HepG2 (cell line): ENCODE data around the gene KDM4F. TPM values are rescaled to one million over a fixed set of nuclear protein-coding genes. Genes with fewer than 3 reads are reported as not detected.
A peak's percentile ranks its signal among the peaks of the same experiment; 100 is the strongest.

Experiments used
- DMAP1 ChIP-seq: IDR thresholded peaks from 2 replicates; pipeline ENCODE4 v1.6.1; 2016
- FLYWCH1 ChIP-seq: sonication (generic); formaldehyde crosslinking; IDR thresholded peaks from 2 replicates; pipeline ENCODE4 v1.8.1; 2023; ENCODE audit warnings: mild to moderate bottlenecking, missing genetic modification reagents
- LCORL ChIP-seq, 2 experiments: fragments of 450-650 bp in 1 of 2; sonication (generic) in 1 of 2; formaldehyde crosslinking in 1 of 2; IDR thresholded peaks; 2 replicates each; pipeline versions ENCODE4 v1.5.0 to v1.6.1; 2017 to 2020; ENCODE audit warnings: antibody characterized with exemption in 1 of 2, missing genetic modification reagents in 1 of 2
- MYPOP ChIP-seq: sonication (generic); formaldehyde crosslinking; IDR thresholded peaks from 2 replicates; pipeline ENCODE4 v1.8.1; 2023; ENCODE audit warnings: mild to moderate bottlenecking, moderate library complexity, missing genetic modification reagents
- NRL ChIP-seq: sonication (generic); formaldehyde crosslinking; IDR thresholded peaks from 2 replicates; pipeline ENCODE4 v1.5.0; 2020; ENCODE audit warnings: missing genetic modification reagents, mild to moderate bottlenecking, moderate library complexity, borderline replicate concordance
- POGK ChIP-seq: sonication (generic); formaldehyde crosslinking; conservative IDR thresholded peaks from 2 replicates; pipeline ENCODE4 v1.8.0; 2022; ENCODE audit warnings: mild to moderate bottlenecking, moderate library complexity, missing genetic modification reagents
- PRMT3 ChIP-seq: sonication (generic); formaldehyde crosslinking; IDR thresholded peaks from 2 replicates; pipeline ENCODE4 v1.8.1; 2022; ENCODE audit warnings: low read depth, mild to moderate bottlenecking, moderate library complexity, missing genetic modification reagents, borderline replicate concordance
- SNAPC5 ChIP-seq: sonication (generic); formaldehyde crosslinking; IDR thresholded peaks from 2 replicates; pipeline ENCODE4 v1.8.1; 2023; ENCODE audit warnings: mild to moderate bottlenecking, missing genetic modification reagents, borderline replicate concordance
- SP4 ChIP-seq: sonication (generic); formaldehyde crosslinking; IDR thresholded peaks from 2 replicates; pipeline ENCODE4 v1.8.1; 2023; ENCODE audit warnings: mild to moderate bottlenecking, missing genetic modification reagents
- SUZ12 ChIP-seq: fragments of 150-350 bp; IDR thresholded peaks from 2 replicates; pipeline ENCODE4 v1.6.1; 2014; ENCODE audit warnings: low read depth, low read length
- TAF1 ChIP-seq: sonication (generic); formaldehyde crosslinking; IDR thresholded peaks from 2 replicates; pipeline ENCODE4 v1.4.0; 2020; ENCODE audit warnings: missing genetic modification reagents
- TMF1 ChIP-seq: sonication (generic); formaldehyde crosslinking; IDR thresholded peaks from 2 replicates; pipeline ENCODE4 v1.8.1; 2022; ENCODE audit warnings: low read depth, missing genetic modification reagents
- ZBTB43 ChIP-seq: sonication (generic); formaldehyde crosslinking; conservative IDR thresholded peaks from 2 replicates; pipeline ENCODE4 v1.4.0; 2020; ENCODE audit warnings: missing genetic modification reagents
- ZBTB46 ChIP-seq: sonication (generic); formaldehyde crosslinking; IDR thresholded peaks from 2 replicates; pipeline ENCODE4 v1.4.0; 2020; ENCODE audit warnings: mild to moderate bottlenecking, missing genetic modification reagents, borderline replicate concordance
- ZBTB8A ChIP-seq: sonication (generic); formaldehyde crosslinking; IDR thresholded peaks from 2 replicates; pipeline ENCODE4 v1.4.0; 2020; ENCODE audit warnings: mild to moderate bottlenecking, low read depth, missing genetic modification reagents, borderline replicate concordance
- ZNF138 ChIP-seq: sonication (generic); formaldehyde crosslinking; IDR thresholded peaks from 2 replicates; pipeline ENCODE4 v1.5.0; 2020; ENCODE audit warnings: mild to moderate bottlenecking, low read depth, missing genetic modification reagents
- ZNF563 ChIP-seq: sonication (generic); formaldehyde crosslinking; IDR thresholded peaks from 2 replicates; pipeline ENCODE4 v1.8.0; 2022; ENCODE audit warnings: mild to moderate bottlenecking, moderate library complexity, missing genetic modification reagents
- ZNF83 ChIP-seq: sonication (generic); formaldehyde crosslinking; IDR thresholded peaks from 2 replicates; pipeline ENCODE4 v1.4.0; 2020; ENCODE audit warnings: missing genetic modification reagents, mild to moderate bottlenecking, borderline replicate concordance
- polyA plus RNA-seq, 8 experiments: library from polyadenylated mRNA; depleted of rRNA in 3 of 8; stranded (reverse) in 7 of 8; unstranded in 1 of 8; fragments of >200 nt; fragmentation: Illumina TruSeq in 4 of 8; extraction: Trizol in 4 of 8; gene quantifications; 2 replicates each; pipeline versions ENCODE4 v1.2.1 to v1.2.3, GENCODE V29; 2011 to 2016; ENCODE audit warnings: low read depth in 4 of 8, missing spikeins in 1 of 8, mixed read lengths in 1 of 8; ENCODE audit not compliant: insufficient read depth in 1 of 8
- total RNA-seq, 5 experiments: library from RNA; depleted of rRNA; stranded (reverse); fragments of >200 nt; fragmentation: Illumina TruSeq; extraction: Trizol; gene quantifications; 2 replicates each; pipeline ENCODE4 v1.2.3, GENCODE V29; 2016; ENCODE audit warnings: low read depth in 1 of 5
- TF ChIP-seq, protein P1 (sequence below): sonication (generic); formaldehyde crosslinking; IDR thresholded peaks from 2 replicates; pipeline ENCODE4 v1.4.0; 2020; ENCODE audit warnings: mild to moderate bottlenecking, missing genetic modification reagents

The KDM4F gene
- total and polyA plus RNA-seq, 2 of the 13 experiments (the other 11 are each of a cell fraction or from before 2014, with no cell fraction given): not detected

- TF ChIP-seq NRL (CRISPR knock-in tag) (peak; percentile 65; the same call in 1 of the 2 replicates), TMF1 (CRISPR knock-in tag) (0 out of 2 replicates have a peak, but pooled peaks have one; percentile 37), TAF1 (CRISPR knock-in tag) (peak; percentile 61; the same call in 1 of the 2 replicates), ZBTB46 (CRISPR knock-in tag) (no peak), SNAPC5 (CRISPR knock-in tag) (no peak), ZNF138 (no peak), ZBTB43 (CRISPR knock-in tag) (no peak), MYPOP (CRISPR knock-in tag) (peak; percentile 82), LCORL (IDR thresholded peaks at IDR 0.05) (no peak), LCORL (CRISPR knock-in tag; IDR thresholded peaks at IDR 0.05) (peak; percentile 30; the same call in 1 of the 2 replicates), SUZ12 (no peak), DMAP1 (CRISPR knock-in tag) (no peak), ZNF563 (CRISPR knock-in tag) (0 out of 2 replicates have a peak, but pooled peaks have one; percentile 49), FLYWCH1 (no peak), SP4 (CRISPR knock-in tag) (peak; percentile 63; the same call in 1 of the 2 replicates), POGK (CRISPR knock-in tag) (0 out of 2 replicates have a peak, but pooled peaks have one; percentile 48), ZNF83 (CRISPR knock-in tag) (0 out of 2 replicates have a peak, but pooled peaks have one; percentile 36), PRMT3 (no peak), ZBTB8A (CRISPR knock-in tag) (no peak)
- TF ChIP-seq, protein P1, sequence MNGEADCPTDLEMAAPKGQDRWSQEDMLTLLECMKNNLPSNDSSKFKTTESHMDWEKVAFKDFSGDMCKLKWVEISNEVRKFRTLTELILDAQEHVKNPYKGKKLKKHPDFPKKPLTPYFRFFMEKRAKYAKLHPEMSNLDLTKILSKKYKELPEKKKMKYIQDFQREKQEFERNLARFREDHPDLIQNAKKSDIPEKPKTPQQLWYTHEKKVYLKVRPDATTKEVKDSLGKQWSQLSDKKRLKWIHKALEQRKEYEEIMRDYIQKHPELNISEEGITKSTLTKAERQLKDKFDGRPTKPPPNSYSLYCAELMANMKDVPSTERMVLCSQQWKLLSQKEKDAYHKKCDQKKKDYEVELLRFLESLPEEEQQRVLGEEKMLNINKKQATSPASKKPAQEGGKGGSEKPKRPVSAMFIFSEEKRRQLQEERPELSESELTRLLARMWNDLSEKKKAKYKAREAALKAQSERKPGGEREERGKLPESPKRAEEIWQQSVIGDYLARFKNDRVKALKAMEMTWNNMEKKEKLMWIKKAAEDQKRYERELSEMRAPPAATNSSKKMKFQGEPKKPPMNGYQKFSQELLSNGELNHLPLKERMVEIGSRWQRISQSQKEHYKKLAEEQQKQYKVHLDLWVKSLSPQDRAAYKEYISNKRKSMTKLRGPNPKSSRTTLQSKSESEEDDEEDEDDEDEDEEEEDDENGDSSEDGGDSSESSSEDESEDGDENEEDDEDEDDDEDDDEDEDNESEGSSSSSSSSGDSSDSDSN (CRISPR knock-in tag): peak; percentile 82
Measured at GRCh38 chr11:95089620-95090542, 40.7 kb downstream of the KDM4F start, which contains the start of gene ENDOD1 (continued).
